ENCODE data around the gene PTH1R.

The PTH1R gene

DNA sequence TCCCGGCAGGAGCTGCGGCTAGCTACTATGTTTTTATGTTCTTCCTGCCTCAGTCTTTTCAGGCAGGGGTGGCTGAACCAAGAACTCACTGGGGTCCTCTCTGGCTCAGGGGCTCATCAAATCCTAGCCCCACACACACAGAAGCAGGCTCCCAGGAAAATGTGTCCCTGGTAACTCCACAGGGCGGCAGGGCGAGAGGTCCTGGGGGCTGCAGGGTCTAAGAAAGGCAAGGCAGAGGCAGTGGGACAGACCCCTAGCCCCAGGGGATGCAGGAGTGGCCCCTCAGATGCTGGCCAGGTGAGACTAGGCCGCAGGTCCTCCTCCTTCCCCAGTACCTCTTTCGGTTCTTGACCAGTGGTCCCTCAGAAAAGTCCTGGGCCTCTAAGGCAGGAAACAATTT, 48.9 kb downstream of the PTH1R start:
- peak overlapping the region; percentile 9 for H4K91ac ChIP-seq (ENCODE audit: low read length)
- no peaks in the 10 kb centered on the region for H3K27me3 ChIP-seq (ENCODE audit: control insufficient read depth in 1 of 2, insufficient read depth in 1 of 2, low read length in 2 of 2)
- H3K4me3 ChIP-seq (ENCODE audit: insufficient read depth in 1 of 2, low read depth in 1 of 2, low read length in 2 of 2), result no peak overlapping the region
- H4K8ac ChIP-seq (ENCODE audit: low read length), result no peak overlapping the region
- peaks cover 63% of the 10 kb centered on the region for H3K79me1 ChIP-seq (replicated peaks; ENCODE audit: low read length, poor library complexity, severe bottlenecking)
- no peak overlapping the region for H2BK15ac ChIP-seq (ENCODE audit: low read depth, poor library complexity, severe bottlenecking)
- no peak overlapping the region for H3K23ac ChIP-seq (ENCODE audit: low read length in 2 of 2)
- H2AK5ac ChIP-seq (ENCODE audit: low read length, severe bottlenecking), result no peak overlapping the region
- no peak overlapping the region for H2AFZ ChIP-seq (ENCODE audit: low read depth, low read length)
- peak overlapping the region; percentile 13 to 28 for H3K4ac ChIP-seq (ENCODE audit: low read depth in 1 of 2, low read length in 2 of 2)
- no peak for DNase-seq
- no peak overlapping the region for H3K27ac ChIP-seq (ENCODE audit: low read length, poor library complexity, severe bottlenecking)
- peak overlapping the region; percentile 7 for H3K9ac ChIP-seq (ENCODE audit: low read length)
- peak overlapping the region in 1 of 2 experiments; percentile 16 for H2BK12ac ChIP-seq (ENCODE audit: low read length in 2 of 2)
- H3K4me1 ChIP-seq (ENCODE audit: control insufficient read depth, insufficient read depth, low read depth, low read length), result peaks cover 26% of the 10 kb centered on the region
- H3K18ac ChIP-seq (ENCODE audit: low read depth in 1 of 2, low read length in 2 of 2), result peak overlapping the region; percentile 42 to 48
- peaks cover 6% of the 10 kb centered on the region for H3K9me3 ChIP-seq (ENCODE audit: control insufficient read depth, low read length)
- H3K14ac ChIP-seq (ENCODE audit: low read length in 2 of 2), result peak overlapping the region in 1 of 2 experiments; percentile 63
- H3K36me3 ChIP-seq (ENCODE audit: control insufficient read depth in 1 of 2, insufficient read depth in 2 of 2, low read depth in 1 of 2, low read length in 2 of 2), result peaks cover 75 to 78% of the 10 kb centered on the region in 2 experiments
- 91% methylated on average over 6 of the region's 6 CpGs for WGBS
- H3K4me2 ChIP-seq (ENCODE audit: low read length, poor library complexity, severe bottlenecking), result no peak overlapping the region
- H2BK120ac ChIP-seq (ENCODE audit: low read depth, low read length), result no peak overlapping the region
- H2BK5ac ChIP-seq (ENCODE audit: low read depth, low read length, poor library complexity, severe bottlenecking), result no peak overlapping the region

DNA sequence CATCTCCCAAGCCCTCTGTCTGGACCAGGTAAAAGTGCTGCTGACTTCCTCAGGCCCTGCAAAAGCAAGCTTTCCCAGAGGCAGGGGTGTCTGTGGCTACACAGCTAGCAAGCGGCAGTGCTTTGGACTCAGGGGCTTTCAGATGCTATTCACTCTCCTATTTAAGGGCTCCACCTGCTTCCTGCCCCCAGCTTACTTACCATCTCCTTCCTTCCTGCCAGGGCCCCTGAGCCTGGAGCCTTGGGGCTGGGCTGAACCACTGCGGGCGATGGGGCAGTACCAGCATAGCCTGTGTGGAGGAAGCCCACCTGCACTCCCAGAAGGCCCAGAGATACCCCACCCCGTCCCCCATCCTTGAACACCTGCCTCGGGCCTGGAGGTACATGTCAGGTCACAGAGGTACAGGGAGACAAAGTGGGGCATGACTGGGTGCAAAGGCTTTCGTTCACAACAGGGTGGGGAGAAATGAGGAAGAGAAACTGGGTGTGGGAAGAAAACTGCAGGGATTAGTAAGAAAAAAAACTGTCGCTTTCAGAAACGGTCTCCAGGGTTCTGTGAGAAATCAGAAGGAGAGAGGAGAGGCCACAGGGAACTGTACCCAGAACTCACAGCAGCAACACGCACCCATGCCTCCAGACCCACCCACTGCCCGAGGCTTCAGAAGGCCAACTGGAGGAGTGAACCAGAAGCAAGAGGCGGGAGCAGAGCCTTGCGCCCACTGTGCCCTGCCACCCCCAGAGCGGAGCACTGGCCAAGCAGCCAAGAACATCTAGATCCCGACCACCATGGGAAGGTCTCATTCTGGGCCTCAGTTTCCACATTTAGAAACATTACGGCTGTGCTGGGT, 49.6 kb downstream of the PTH1R start:
- WGBS, result 97% methylated on average over 14 of the region's 15 CpGs
- Histone ChIP-seq H2BK12ac (ENCODE audit: low read length in 2 of 2) (no peak overlapping the region), H3K4me1 (ENCODE audit: control insufficient read depth, insufficient read depth, low read depth, low read length) (peaks cover 28% of the 10 kb centered on the region), H3K4me2 (ENCODE audit: low read length, poor library complexity, severe bottlenecking) (no peak overlapping the region), H3K18ac (ENCODE audit: low read depth in 1 of 2, low read length in 2 of 2) (peak overlapping the region in 1 of 2 experiments; percentile 18), H2BK120ac (ENCODE audit: low read depth, low read length) (no peak overlapping the region), H3K4me3 (ENCODE audit: insufficient read depth in 1 of 2, low read depth in 1 of 2, low read length in 2 of 2) (no peak overlapping the region), H3K23ac (ENCODE audit: low read length in 2 of 2) (no peak overlapping the region), H2BK15ac (ENCODE audit: low read depth, poor library complexity, severe bottlenecking) (no peak overlapping the region), H3K36me3 (ENCODE audit: control insufficient read depth in 1 of 2, insufficient read depth in 2 of 2, low read depth in 1 of 2, low read length in 2 of 2) (peaks cover 69 to 71% of the 10 kb centered on the region in 2 experiments), H3K4ac (ENCODE audit: low read depth in 1 of 2, low read length in 2 of 2) (no peak overlapping the region), H2AK5ac (ENCODE audit: low read length, severe bottlenecking) (no peak overlapping the region), H3K79me1 (replicated peaks; ENCODE audit: low read length, poor library complexity, severe bottlenecking) (peaks cover 58% of the 10 kb centered on the region), H4K91ac (ENCODE audit: low read length) (no peak overlapping the region), H2BK5ac (ENCODE audit: low read depth, low read length, poor library complexity, severe bottlenecking) (no peak overlapping the region), H3K9me3 (ENCODE audit: control insufficient read depth, low read length) (peaks cover 6% of the 10 kb centered on the region), H3K14ac (ENCODE audit: low read length in 2 of 2) (peak overlapping the region in 1 of 2 experiments; percentile 18), H2AFZ (ENCODE audit: low read depth, low read length) (no peak overlapping the region), H4K8ac (ENCODE audit: low read length) (no peak overlapping the region), H3K27ac (ENCODE audit: low read length, poor library complexity, severe bottlenecking) (no peak overlapping the region), H3K27me3 (ENCODE audit: control insufficient read depth in 1 of 2, insufficient read depth in 1 of 2, low read length in 2 of 2) (no peaks in the 10 kb centered on the region), H3K9ac (ENCODE audit: low read length) (peak overlapping the region; percentile 7)
- no peak for DNase-seq

- H3K18ac ChIP-seq (ENCODE audit: low read depth in 1 of 2, low read length in 2 of 2), result no peak overlapping the region
- H2BK12ac ChIP-seq (ENCODE audit: low read length in 2 of 2), result no peak overlapping the region
- no peak overlapping the region for H3K23ac ChIP-seq (ENCODE audit: low read length in 2 of 2)
- H2AFZ ChIP-seq (ENCODE audit: low read depth, low read length), result no peak overlapping the region
- no peak overlapping the region for H3K4ac ChIP-seq (ENCODE audit: low read depth in 1 of 2, low read length in 2 of 2)
- H3K36me3 ChIP-seq (ENCODE audit: control insufficient read depth in 1 of 2, insufficient read depth in 2 of 2, low read depth in 1 of 2, low read length in 2 of 2), result peaks cover 65 to 67% of the 10 kb centered on the region in 2 experiments
- H2BK120ac ChIP-seq (ENCODE audit: low read depth, low read length), result no peak overlapping the region
- no peak overlapping the region for H4K91ac ChIP-seq (ENCODE audit: low read length)
- no peak overlapping the region for H2AK5ac ChIP-seq (ENCODE audit: low read length, severe bottlenecking)
- no peak overlapping the region for H4K8ac ChIP-seq (ENCODE audit: low read length)
- WGBS, result 100% methylated on average over 4 of the region's 6 CpGs
- H2BK15ac ChIP-seq (ENCODE audit: low read depth, poor library complexity, severe bottlenecking), result no peak overlapping the region
- no peak overlapping the region for H3K4me3 ChIP-seq (ENCODE audit: insufficient read depth in 1 of 2, low read depth in 1 of 2, low read length in 2 of 2)
- no peak overlapping the region for H3K4me2 ChIP-seq (ENCODE audit: low read length, poor library complexity, severe bottlenecking)
- peaks cover 33% of the 10 kb centered on the region for H3K4me1 ChIP-seq (ENCODE audit: control insufficient read depth, insufficient read depth, low read depth, low read length)
- no peak overlapping the region for H3K14ac ChIP-seq (ENCODE audit: low read length in 2 of 2)
- H3K27ac ChIP-seq (ENCODE audit: low read length, poor library complexity, severe bottlenecking), result no peak overlapping the region
- H2BK5ac ChIP-seq (ENCODE audit: low read depth, low read length, poor library complexity, severe bottlenecking), result no peak overlapping the region
- H3K9me3 ChIP-seq (ENCODE audit: control insufficient read depth, low read length), result peaks cover 6% of the 10 kb centered on the region
- H3K9ac ChIP-seq (ENCODE audit: low read length), result no peak overlapping the region
- H3K79me1 ChIP-seq (replicated peaks; ENCODE audit: low read length, poor library complexity, severe bottlenecking), result peaks cover 56% of the 10 kb centered on the region
- DNase-seq, result no peak
- no peaks in the 10 kb centered on the region for H3K27me3 ChIP-seq (ENCODE audit: control insufficient read depth in 1 of 2, insufficient read depth in 1 of 2, low read length in 2 of 2)
These were observed 50.2 kb downstream of the PTH1R start for GRCh38 chr3:46927718-46928073.

DNA sequence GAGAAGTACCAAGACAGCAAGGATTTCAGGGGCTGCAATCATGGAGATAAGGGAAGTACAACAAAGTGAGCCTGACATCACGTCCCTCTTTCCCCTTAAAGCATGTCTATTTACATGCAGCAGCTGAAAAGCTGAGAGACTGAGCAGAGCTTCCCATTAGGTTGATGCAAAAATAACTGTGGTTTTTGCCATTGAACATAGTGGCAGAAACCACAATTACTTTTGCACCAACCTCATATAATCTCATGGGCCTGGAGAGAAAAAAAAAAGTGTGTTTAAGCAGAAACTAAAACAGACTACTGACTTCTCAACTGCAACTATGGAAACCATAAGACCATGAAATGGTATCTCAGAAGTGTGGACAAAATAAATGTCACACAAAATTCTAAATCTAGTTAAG, 50.8 kb downstream of the PTH1R start:
- Histone ChIP-seq H3K9ac (ENCODE audit: low read length) (no peak overlapping the region), H4K8ac (ENCODE audit: low read length) (no peak overlapping the region), H3K9me3 (ENCODE audit: control insufficient read depth, low read length) (peaks cover 6% of the 10 kb centered on the region), H3K18ac (ENCODE audit: low read depth in 1 of 2, low read length in 2 of 2) (no peak overlapping the region), H3K27me3 (ENCODE audit: control insufficient read depth in 1 of 2, insufficient read depth in 1 of 2, low read length in 2 of 2) (no peaks in the 10 kb centered on the region), H3K79me1 (replicated peaks; ENCODE audit: low read length, poor library complexity, severe bottlenecking) (peaks cover 56% of the 10 kb centered on the region), H2AK5ac (ENCODE audit: low read length, severe bottlenecking) (no peak overlapping the region), H3K4me3 (ENCODE audit: insufficient read depth in 1 of 2, low read depth in 1 of 2, low read length in 2 of 2) (no peak overlapping the region), H4K91ac (ENCODE audit: low read length) (no peak overlapping the region), H2BK15ac (ENCODE audit: low read depth, poor library complexity, severe bottlenecking) (no peak overlapping the region), H2BK5ac (ENCODE audit: low read depth, low read length, poor library complexity, severe bottlenecking) (no peak overlapping the region), H3K23ac (ENCODE audit: low read length in 2 of 2) (no peak overlapping the region), H3K4me1 (ENCODE audit: control insufficient read depth, insufficient read depth, low read depth, low read length) (peaks cover 38% of the 10 kb centered on the region), H3K4ac (ENCODE audit: low read depth in 1 of 2, low read length in 2 of 2) (no peak overlapping the region), H2BK120ac (ENCODE audit: low read depth, low read length) (no peak overlapping the region), H3K4me2 (ENCODE audit: low read length, poor library complexity, severe bottlenecking) (no peak overlapping the region), H3K27ac (ENCODE audit: low read length, poor library complexity, severe bottlenecking) (no peak overlapping the region), H3K14ac (ENCODE audit: low read length in 2 of 2) (no peak overlapping the region), H3K36me3 (ENCODE audit: control insufficient read depth in 1 of 2, insufficient read depth in 2 of 2, low read depth in 1 of 2, low read length in 2 of 2) (peaks cover 60 to 64% of the 10 kb centered on the region in 2 experiments), H2BK12ac (ENCODE audit: low read length in 2 of 2) (no peak overlapping the region), H2AFZ (ENCODE audit: low read depth, low read length) (no peak overlapping the region)
- WGBS, result 100% methylated on average over 1 of the region's 1 CpG
- no peak for DNase-seq

All from mesenchymal stem cell (in vitro differentiated cells and primary cell).